H1 (cell line): ENCODE results near the gene TP53RK. TPM values are rescaled to one million over a fixed set of nuclear protein-coding genes. Genes with fewer than 3 reads are reported as not detected.

Source experiments
- ASH2L ChIP-seq: fragments of 200-600, 300-600 bp; sonication (generic); IDR thresholded peaks from one replicate; pipeline ENCODE4 v1.7.1; 2017; ENCODE audit warnings: low read length
- EZH2 ChIP-seq: fragments of 200-600 bp; sonication (generic); IDR thresholded peaks from 2 replicates; pipeline ENCODE4 v1.7.1; 2012; ENCODE audit warnings: low read depth, mild to moderate bottlenecking, moderate library complexity, low read length, inconsistent platforms; ENCODE audit not compliant: severe bottlenecking
- KDM1A ChIP-seq: fragments of 200-600, 300-600 bp; sonication (generic); IDR thresholded peaks from 2 replicates; pipeline ENCODE4 v1.7.1; 2016; ENCODE audit warnings: mild to moderate bottlenecking, low read length, borderline replicate concordance
- KDM5A ChIP-seq: fragments of 200-600 bp; IDR thresholded peaks from 2 replicates; pipeline ENCODE4 v1.7.1; 2012; ENCODE audit warnings: mild to moderate bottlenecking, low read length, inconsistent platforms, mixed read lengths
- SP4 ChIP-seq: IDR thresholded peaks from 2 replicates; pipeline ENCODE4 v1.6.1; 2012; ENCODE audit warnings: low read length, inconsistent platforms
- SRF ChIP-seq: IDR thresholded peaks from 2 replicates; pipeline ENCODE4 v1.6.1; 2011; ENCODE audit warnings: mild to moderate bottlenecking, low read depth, low read length, moderate library complexity
- YY1 ChIP-seq: IDR thresholded peaks from 2 replicates; pipeline ENCODE4 v1.6.1; 2011; ENCODE audit warnings: low read depth, mild to moderate bottlenecking, low read length
- polyA plus RNA-seq, 7 experiments: library from polyadenylated mRNA; depleted of rRNA in 3 of 7; stranded (reverse) in 5 of 7; unstranded in 2 of 7; fragments of >200 nt in 5 of 7; fragments of 200-250 nt in 2 of 7; gene quantifications; 1 replicate in 5 of 7; 2 replicates in 1 of 7; 4 replicates in 1 of 7; pipeline versions ENCODE4 v1.2.1 to v1.2.3, GENCODE V29; 2011 to 2013; ENCODE audit warnings: missing spikeins in 2 of 7, mixed read lengths in 2 of 7
- total RNA-seq: library from RNA; stranded (reverse); fragmentation: NEBNext Ultra II Directional; extraction: Animal tissue kit (Norgen Biotek cat#: 25700); gene quantifications from 2 replicates; pipeline ENCODE4 v1.2.1, GENCODE V29; 2021

Gene TP53RK
- total and polyA plus RNA-seq, 2 of the 8 experiments (the other 6 are each of a cell fraction or from before 2014, with no cell fraction given), result 8.5 to 16.3 TPM

GRCh38 chr20:46701986-46702385 is 12.7 kb upstream of the TP53RK start (continued):
- TF ChIP-seq EZH2 (no peak), YY1 (no peak), ASH2L (no peak), KDM5A (no peak), SP4 (no peak), SRF (no peak), KDM1A (no peak)
